ENCODE data around the gene PRRG2.

Gene PRRG2

DNA sequence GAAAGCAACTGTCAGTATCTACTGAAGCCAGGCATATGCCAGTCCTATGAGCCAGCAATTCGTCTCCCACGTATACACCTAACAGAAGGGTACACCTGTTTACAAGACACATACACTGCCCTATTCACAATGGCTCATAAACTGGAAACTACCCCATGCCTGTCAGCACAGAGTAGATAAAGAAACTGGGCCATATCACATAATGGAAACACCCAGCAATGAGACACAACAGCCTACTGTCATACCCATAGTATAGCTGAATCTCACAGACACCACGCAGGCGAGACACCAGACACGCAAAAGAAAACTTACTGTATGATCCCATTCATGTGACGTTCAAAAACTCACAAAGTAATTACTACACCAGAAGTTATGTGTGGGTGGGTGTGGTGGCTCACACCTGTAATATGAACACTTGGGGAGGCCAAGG, 16.5 kb upstream of the PRRG2 start:
- POLR2A ChIA-PET: no interaction called here
- H3K27ac ChIP-seq (ENCODE audit: extremely low read depth, low read depth, low read length): no peak overlapping the region
- CTCF ChIA-PET: interaction anchor here (0.6 to 9.9 kb wide), 4 partner anchors 16 to 108 kb away, joined by 3 to 84 read pairs (median 4); no protein-coding TSS in a partner anchor
- H3K4me3 ChIP-seq (ENCODE audit: low read depth, low read length): no peak overlapping the region
- no peaks in the 10 kb centered on the region for H3K9me3 ChIP-seq (ENCODE audit: control insufficient read depth, insufficient read depth, low read depth, low read length)
- TF ChIP-seq ZIC2 (tag by site-specific recombination; IDR thresholded peaks at IDR 0.05) (no peak), KLF16 (tag by site-specific recombination; IDR thresholded peaks at IDR 0.05) (no peak), ZXDB (tag by site-specific recombination; IDR thresholded peaks at IDR 0.05) (no peak), ZNF341 (tag by site-specific recombination; IDR thresholded peaks at IDR 0.05; ENCODE audit: low read depth) (no peak), ZNF623 (tag by site-specific recombination; IDR thresholded peaks at IDR 0.05) (no peak), ZSCAN30 (tag by site-specific recombination; IDR thresholded peaks at IDR 0.05) (no peak), ZNF426 (tag by site-specific recombination; IDR thresholded peaks at IDR 0.05) (no peak), ZNF530 (tag by site-specific recombination; IDR thresholded peaks at IDR 0.05; ENCODE audit: low read depth) (no peak), GLI4 (tag by site-specific recombination; IDR thresholded peaks at IDR 0.05) (no peak), SP2 (tag by site-specific recombination; IDR thresholded peaks at IDR 0.05) (no peak), ZNF184 (tag by site-specific recombination; IDR thresholded peaks at IDR 0.05) (no peak), ZNF514 (tag by site-specific recombination; IDR thresholded peaks at IDR 0.05) (no peak), ZNF654 (tag by site-specific recombination; IDR thresholded peaks at IDR 0.05; ENCODE audit: low read depth) (no peak)
- TF ChIP-seq, protein P1, sequence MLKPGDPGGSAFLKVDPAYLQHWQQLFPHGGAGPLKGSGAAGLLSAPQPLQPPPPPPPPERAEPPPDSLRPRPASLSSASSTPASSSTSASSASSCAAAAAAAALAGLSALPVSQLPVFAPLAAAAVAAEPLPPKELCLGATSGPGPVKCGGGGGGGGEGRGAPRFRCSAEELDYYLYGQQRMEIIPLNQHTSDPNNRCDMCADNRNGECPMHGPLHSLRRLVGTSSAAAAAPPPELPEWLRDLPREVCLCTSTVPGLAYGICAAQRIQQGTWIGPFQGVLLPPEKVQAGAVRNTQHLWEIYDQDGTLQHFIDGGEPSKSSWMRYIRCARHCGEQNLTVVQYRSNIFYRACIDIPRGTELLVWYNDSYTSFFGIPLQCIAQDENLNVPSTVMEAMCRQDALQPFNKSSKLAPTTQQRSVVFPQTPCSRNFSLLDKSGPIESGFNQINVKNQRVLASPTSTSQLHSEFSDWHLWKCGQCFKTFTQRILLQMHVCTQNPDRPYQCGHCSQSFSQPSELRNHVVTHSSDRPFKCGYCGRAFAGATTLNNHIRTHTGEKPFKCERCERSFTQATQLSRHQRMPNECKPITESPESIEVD (tag by site-specific recombination; IDR thresholded peaks at IDR 0.05): no peak
- TF ChIP-seq, protein P2, sequence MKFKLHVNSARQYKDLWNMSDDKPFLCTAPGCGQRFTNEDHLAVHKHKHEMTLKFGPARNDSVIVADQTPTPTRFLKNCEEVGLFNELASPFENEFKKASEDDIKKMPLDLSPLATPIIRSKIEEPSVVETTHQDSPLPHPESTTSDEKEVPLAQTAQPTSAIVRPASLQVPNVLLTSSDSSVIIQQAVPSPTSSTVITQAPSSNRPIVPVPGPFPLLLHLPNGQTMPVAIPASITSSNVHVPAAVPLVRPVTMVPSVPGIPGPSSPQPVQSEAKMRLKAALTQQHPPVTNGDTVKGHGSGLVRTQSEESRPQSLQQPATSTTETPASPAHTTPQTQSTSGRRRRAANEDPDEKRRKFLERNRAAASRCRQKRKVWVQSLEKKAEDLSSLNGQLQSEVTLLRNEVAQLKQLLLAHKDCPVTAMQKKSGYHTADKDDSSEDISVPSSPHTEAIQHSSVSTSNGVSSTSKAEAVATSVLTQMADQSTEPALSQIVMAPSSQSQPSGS (tag by site-specific recombination; IDR thresholded peaks at IDR 0.05; ENCODE audit: low read depth): no peak
- TF ChIP-seq, protein P3, sequence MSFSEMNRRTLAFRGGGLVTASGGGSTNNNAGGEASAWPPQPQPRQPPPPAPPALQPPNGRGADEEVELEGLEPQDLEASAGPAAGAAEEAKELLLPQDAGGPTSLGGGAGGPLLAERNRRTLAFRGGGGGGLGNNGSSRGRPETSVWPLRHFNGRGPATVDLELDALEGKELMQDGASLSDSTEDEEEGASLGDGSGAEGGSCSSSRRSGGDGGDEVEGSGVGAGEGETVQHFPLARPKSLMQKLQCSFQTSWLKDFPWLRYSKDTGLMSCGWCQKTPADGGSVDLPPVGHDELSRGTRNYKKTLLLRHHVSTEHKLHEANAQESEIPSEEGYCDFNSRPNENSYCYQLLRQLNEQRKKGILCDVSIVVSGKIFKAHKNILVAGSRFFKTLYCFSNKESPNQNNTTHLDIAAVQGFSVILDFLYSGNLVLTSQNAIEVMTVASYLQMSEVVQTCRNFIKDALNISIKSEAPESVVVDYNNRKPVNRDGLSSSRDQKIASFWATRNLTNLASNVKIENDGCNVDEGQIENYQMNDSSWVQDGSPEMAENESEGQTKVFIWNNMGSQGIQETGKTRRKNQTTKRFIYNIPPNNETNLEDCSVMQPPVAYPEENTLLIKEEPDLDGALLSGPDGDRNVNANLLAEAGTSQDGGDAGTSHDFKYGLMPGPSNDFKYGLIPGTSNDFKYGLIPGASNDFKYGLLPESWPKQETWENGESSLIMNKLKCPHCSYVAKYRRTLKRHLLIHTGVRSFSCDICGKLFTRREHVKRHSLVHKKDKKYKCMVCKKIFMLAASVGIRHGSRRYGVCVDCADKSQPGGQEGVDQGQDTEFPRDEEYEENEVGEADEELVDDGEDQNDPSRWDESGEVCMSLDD (tag by site-specific recombination; IDR thresholded peaks at IDR 0.05): no peak
- peaks cover 7 to 13% of the 10 kb centered on the region in 2 experiments; a peak in 2 of 3 replicates for H3K36me3 ChIP-seq (ENCODE audit: control insufficient read depth in 2 of 2, insufficient read depth in 1 of 2, low read length in 2 of 2)
- H3K4me1 ChIP-seq (ENCODE audit: control insufficient read depth, insufficient read depth, low read length): peaks cover 12% of the 10 kb centered on the region

DNA sequence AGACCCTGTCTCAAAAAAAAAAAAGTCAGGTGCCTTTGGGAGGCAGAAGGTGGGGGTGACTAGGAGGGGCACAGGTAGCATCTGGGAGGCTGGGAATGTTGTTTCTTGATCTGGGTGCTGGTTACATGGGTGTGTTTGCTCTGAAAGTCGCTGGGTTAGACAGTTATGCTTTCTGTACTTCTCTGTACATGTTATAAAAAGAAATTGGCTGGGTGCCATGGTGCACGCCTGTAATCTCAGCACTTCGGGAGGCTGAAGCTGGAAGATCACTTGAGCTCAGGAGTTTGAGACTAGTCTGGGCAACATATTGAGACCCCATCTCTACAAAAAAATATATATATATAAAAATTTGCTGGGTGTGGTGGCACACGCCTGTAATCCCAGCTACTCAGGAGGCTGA, 15.9 kb upstream of the PRRG2 start:
- peaks cover 7% of the 10 kb centered on the region in 2 experiments; a peak in 2 of 3 replicates for H3K36me3 ChIP-seq (ENCODE audit: control insufficient read depth in 2 of 2, insufficient read depth in 1 of 2, low read length in 2 of 2)
- no peak overlapping the region for H3K4me3 ChIP-seq (ENCODE audit: low read depth, low read length)
- POLR2A ChIA-PET: no interaction called here
- CTCF ChIA-PET: interaction anchor here (0.6 to 9.9 kb wide), 3 partner anchors 17 to 108 kb away, joined by 3 to 84 read pairs (median 5); no protein-coding TSS in a partner anchor
- H3K4me1 ChIP-seq (ENCODE audit: control insufficient read depth, insufficient read depth, low read length): peaks cover 13% of the 10 kb centered on the region
- no peak overlapping the region for H3K27ac ChIP-seq (ENCODE audit: extremely low read depth, low read depth, low read length)
- no peaks in the 10 kb centered on the region for H3K9me3 ChIP-seq (ENCODE audit: control insufficient read depth, insufficient read depth, low read depth, low read length)
- no peak for TF ChIP-seq ZNF473 (tag by site-specific recombination; IDR thresholded peaks at IDR 0.05)
- no peak for TF ChIP-seq KLF8 (tag by site-specific recombination; IDR thresholded peaks at IDR 0.05)
- TF ChIP-seq, protein P4, sequence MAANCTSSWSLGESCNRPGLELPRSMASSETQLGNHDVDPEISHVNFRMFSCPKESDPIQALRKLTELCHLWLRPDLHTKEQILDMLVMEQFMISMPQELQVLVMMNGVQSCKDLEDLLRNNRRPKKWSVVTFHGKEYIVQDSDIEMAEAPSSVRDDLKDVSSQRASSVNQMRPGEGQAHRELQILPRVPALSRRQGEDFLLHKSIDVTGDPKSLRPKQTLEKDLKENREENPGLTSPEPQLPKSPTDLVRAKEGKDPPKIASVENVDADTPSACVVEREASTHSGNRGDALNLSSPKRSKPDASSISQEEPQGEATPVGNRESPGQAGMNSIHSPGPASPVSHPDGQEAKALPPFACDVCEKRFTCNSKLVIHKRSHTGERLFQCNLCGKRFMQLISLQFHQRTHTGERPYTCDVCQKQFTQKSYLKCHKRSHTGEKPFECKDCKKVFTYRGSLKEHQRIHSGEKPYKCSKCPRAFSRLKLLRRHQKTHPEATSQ (tag by site-specific recombination; IDR thresholded peaks at IDR 0.05): no peak
- no peak for TF ChIP-seq ZFHX2 (tag by site-specific recombination; conservative IDR thresholded peaks at IDR 0.05)
- no peak for TF ChIP-seq ZNF660 (tag by site-specific recombination; IDR thresholded peaks at IDR 0.05)
- TF ChIP-seq, protein P5, sequence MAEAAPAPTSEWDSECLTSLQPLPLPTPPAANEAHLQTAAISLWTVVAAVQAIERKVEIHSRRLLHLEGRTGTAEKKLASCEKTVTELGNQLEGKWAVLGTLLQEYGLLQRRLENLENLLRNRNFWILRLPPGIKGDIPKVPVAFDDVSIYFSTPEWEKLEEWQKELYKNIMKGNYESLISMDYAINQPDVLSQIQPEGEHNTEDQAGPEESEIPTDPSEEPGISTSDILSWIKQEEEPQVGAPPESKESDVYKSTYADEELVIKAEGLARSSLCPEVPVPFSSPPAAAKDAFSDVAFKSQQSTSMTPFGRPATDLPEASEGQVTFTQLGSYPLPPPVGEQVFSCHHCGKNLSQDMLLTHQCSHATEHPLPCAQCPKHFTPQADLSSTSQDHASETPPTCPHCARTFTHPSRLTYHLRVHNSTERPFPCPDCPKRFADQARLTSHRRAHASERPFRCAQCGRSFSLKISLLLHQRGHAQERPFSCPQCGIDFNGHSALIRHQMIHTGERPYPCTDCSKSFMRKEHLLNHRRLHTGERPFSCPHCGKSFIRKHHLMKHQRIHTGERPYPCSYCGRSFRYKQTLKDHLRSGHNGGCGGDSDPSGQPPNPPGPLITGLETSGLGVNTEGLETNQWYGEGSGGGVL (tag by site-specific recombination; IDR thresholded peaks at IDR 0.05): no peak
- TF ChIP-seq ZNF266 (tag by site-specific recombination; IDR thresholded peaks at IDR 0.05; ENCODE audit: low read depth): no peak
- TF ChIP-seq, protein P2 (tag by site-specific recombination; IDR thresholded peaks at IDR 0.05; ENCODE audit: low read depth): no peak
- no peak for TF ChIP-seq ZSCAN23 (tag by site-specific recombination; IDR thresholded peaks at IDR 0.05)
- no peak for TF ChIP-seq KLF1 (tag by site-specific recombination; IDR thresholded peaks at IDR 0.05)

All from HEK293 (cell line).